SK-N-SH treated with all-trans-retinoic acid at 6 μM for 48 hours (cell line): ENCODE measurements around the gene PCDHB4.
"Not testable (repeated sequence)": the region's sequence is repeated elsewhere in the genome, so short reads cannot be mapped to it uniquely, and the experiment has no call there.

Source experiments
- ATAC-seq: fragments of 200-7000 bp; cut with Tn5 transposase; 3 replicates; pipeline ENCODE4 v1.9.1; 2020; ENCODE audit warnings: mild to moderate bottlenecking, moderate library complexity
- BACH2 ChIP-seq: fragments of 250-450 bp; sonication (Bioruptor Pico); IDR thresholded peaks from 2 replicates; pipeline ENCODE4 v1.9.0; 2021; ENCODE audit warnings: mild to moderate bottlenecking, borderline replicate concordance
- CREB5 ChIP-seq: fragments of 250-450 bp; sonication (Bioruptor Pico); IDR thresholded peaks from 2 replicates; pipeline ENCODE4 v1.5.1; 2020; ENCODE audit warnings: low read depth, mild to moderate bottlenecking, moderate library complexity
- CSDC2 ChIP-seq: fragments of 250-450 bp; sonication (Bioruptor Pico); IDR thresholded peaks from 2 replicates; pipeline ENCODE4 v1.5.0; 2020; ENCODE audit warnings: mild to moderate bottlenecking, moderate library complexity
- CSRNP3 ChIP-seq: fragments of 250-450 bp; sonication (Bioruptor Pico); IDR thresholded peaks from 2 replicates; pipeline ENCODE4 v1.5.1; 2021; ENCODE audit warnings: mild to moderate bottlenecking, moderate library complexity
- ESRRG ChIP-seq: fragments of 250-450 bp; sonication (Bioruptor Pico); IDR thresholded peaks from 2 replicates; pipeline ENCODE4 v1.6.1; 2021; ENCODE audit warnings: mild to moderate bottlenecking
- GLIS3 ChIP-seq: fragments of 250-450 bp; sonication (Bioruptor Pico); IDR thresholded peaks from 2 replicates; pipeline ENCODE4 v1.5.0; 2020; ENCODE audit warnings: mild to moderate bottlenecking, moderate library complexity
- ISL1 ChIP-seq: fragments of 250-450 bp; sonication (Bioruptor Pico); IDR thresholded peaks from 2 replicates; pipeline ENCODE4 v2.1.2; 2022; ENCODE audit warnings: mild to moderate bottlenecking, moderate library complexity
- OSR1 ChIP-seq: fragments of 250-450 bp; sonication (Bioruptor Pico); IDR thresholded peaks from 2 replicates; pipeline ENCODE4 v1.8.0; 2022; ENCODE audit warnings: moderate library complexity, mild to moderate bottlenecking, inconsistent platforms
- PATZ1 ChIP-seq: fragments of 250-450 bp; sonication (Bioruptor Pico); IDR thresholded peaks from 2 replicates; pipeline ENCODE4 v1.8.0; 2020; ENCODE audit warnings: mild to moderate bottlenecking, moderate library complexity, borderline replicate concordance
- PPARA ChIP-seq: fragments of 250-450 bp; sonication (Bioruptor Pico); IDR thresholded peaks from 2 replicates; pipeline ENCODE4 v1.5.0; 2020; ENCODE audit warnings: mild to moderate bottlenecking, borderline replicate concordance
- RARB ChIP-seq: fragments of 250-450 bp; sonication (Bioruptor Pico); IDR thresholded peaks from 2 replicates; pipeline ENCODE4 v1.8.0; 2021; ENCODE audit warnings: mild to moderate bottlenecking, moderate library complexity
- SNAI2 ChIP-seq: fragments of 250-450 bp; sonication (Bioruptor Pico); IDR thresholded peaks from 2 replicates; pipeline ENCODE4 v1.5.0; 2020; ENCODE audit warnings: mild to moderate bottlenecking, moderate library complexity
- TCF4 ChIP-seq: fragments of 250-450 bp; sonication (Bioruptor Pico); IDR thresholded peaks from 2 replicates; pipeline ENCODE4 v1.8.0; 2021; ENCODE audit warnings: mild to moderate bottlenecking, moderate library complexity, borderline replicate concordance
- TOX ChIP-seq: fragments of 250-450 bp; sonication (Bioruptor Pico); IDR thresholded peaks from 2 replicates; pipeline ENCODE4 v1.8.0; 2021; ENCODE audit warnings: mild to moderate bottlenecking, moderate library complexity, borderline replicate concordance
- TSHZ2 ChIP-seq: fragments of 250-450 bp; sonication (Bioruptor Pico); IDR thresholded peaks from 2 replicates; pipeline ENCODE4 v1.5.0; 2020; ENCODE audit warnings: mild to moderate bottlenecking, moderate library complexity
- ZC3H10 ChIP-seq: fragments of 250-450 bp; sonication (Bioruptor Pico); IDR thresholded peaks from 2 replicates; pipeline ENCODE4 v1.5.1; 2021; ENCODE audit warnings: mild to moderate bottlenecking, moderate library complexity
- ZFP3 ChIP-seq: fragments of 250-450 bp; sonication (Bioruptor Pico); IDR thresholded peaks from 2 replicates; pipeline ENCODE4 v1.5.0; 2020; ENCODE audit warnings: mild to moderate bottlenecking, moderate library complexity
- ZNF565 ChIP-seq: fragments of 450-650 bp; formaldehyde crosslinking; conservative IDR thresholded peaks from 2 replicates; pipeline ENCODE4 v1.5.0; 2020; ENCODE audit warnings: low read depth, mild to moderate bottlenecking, moderate library complexity
- ZNF70 ChIP-seq: fragments of 450-650 bp; formaldehyde crosslinking; IDR thresholded peaks from 2 replicates; pipeline ENCODE4 v1.5.0; 2020; ENCODE audit warnings: mild to moderate bottlenecking, moderate library complexity
- ZNF8 ChIP-seq: fragments of 450-650 bp; formaldehyde crosslinking; IDR thresholded peaks from 2 replicates; pipeline ENCODE4 v1.5.0; 2020; ENCODE audit warnings: mild to moderate bottlenecking, moderate library complexity

The PCDHB4 gene

GRCh38 chr5:141094481-141095262 lies 26.9 kb upstream of the PCDHB4 start, which contains the start of gene PCDHB2:
TSS of gene PCDHB2 (plus strand) at chr5:141094615. CDS start at chr5:141094791, 176 bp downstream.
- ATAC-seq = peak; percentile 67

GRCh38 chr5:141095263-141095641 lies 26.4 kb upstream of the PCDHB4 start:
- no peak for ATAC-seq
- no peak for TF ChIP-seq CSDC2
- no peak for TF ChIP-seq RARB (CRISPR knock-in tag)
- no peak for TF ChIP-seq TOX (CRISPR knock-in tag)
- no peak for TF ChIP-seq SNAI2 (CRISPR knock-in tag)
- no peak for TF ChIP-seq CSRNP3
- TF ChIP-seq ESRRG (CRISPR knock-in tag) = no peak
- no peak for TF ChIP-seq ZNF565 (CRISPR knock-in tag)
- TF ChIP-seq CREB5 (CRISPR knock-in tag) = no peak
- TF ChIP-seq BACH2 (CRISPR knock-in tag) = no peak
- no peak for TF ChIP-seq OSR1 (CRISPR knock-in tag)
- no peak for TF ChIP-seq TCF4
- TF ChIP-seq, all 23 proteins: peak for 0

More at GRCh38 chr5:141094481-141095262, 26.9 kb upstream of the PCDHB4 start, which contains the start of gene PCDHB2:
- no peak for TF ChIP-seq OSR1 (CRISPR knock-in tag)
- TF ChIP-seq ZFP3 = no peak
- no peak for TF ChIP-seq BACH2 (CRISPR knock-in tag)
- TF ChIP-seq ZC3H10 (CRISPR knock-in tag) = no peak
- TF ChIP-seq SNAI2 (CRISPR knock-in tag) = no peak
- no peak for TF ChIP-seq RARB (CRISPR knock-in tag)
- TF ChIP-seq ESRRG (CRISPR knock-in tag) = no peak
- no peak for TF ChIP-seq ZNF70 (CRISPR knock-in tag)
- TF ChIP-seq ZNF565 (CRISPR knock-in tag) = no peak
- no peak for TF ChIP-seq ZNF8 (CRISPR knock-in tag)

- not testable (repeated sequence) for ATAC-seq
Measured at GRCh38 chr5:141096181-141096580, 25.4 kb upstream of the PCDHB4 start.

GRCh38 chr5:141096586-141096985 lies 25.0 kb upstream of the PCDHB4 start:
- not testable (repeated sequence) for ATAC-seq

- no peak for TF ChIP-seq PPARA (CRISPR knock-in tag)
- TF ChIP-seq ZC3H10 (CRISPR knock-in tag) = no peak
- peak; percentile 86 for ATAC-seq
Measured at GRCh38 chr5:141100243-141100805, 21.3 kb upstream of the PCDHB4 start, which contains the start of gene PCDHB3. TSS of gene PCDHB3 (plus strand) at chr5:141100473. CDS start at chr5:141100650, 177 bp downstream.

- no peak for ATAC-seq
- TF ChIP-seq ZNF8 (CRISPR knock-in tag) = no peak
- TF ChIP-seq ISL1 (CRISPR knock-in tag) = no peak
- no peak for TF ChIP-seq ZNF565 (CRISPR knock-in tag)
- TF ChIP-seq RARB (CRISPR knock-in tag) = no peak
- TF ChIP-seq CSRNP3 = no peak
- no peak for TF ChIP-seq GLIS3 (CRISPR knock-in tag)
- TF ChIP-seq TOX (CRISPR knock-in tag) = no peak
- no peak for TF ChIP-seq BACH2 (CRISPR knock-in tag)
- TF ChIP-seq ZNF70 (CRISPR knock-in tag) = no peak
- no peak for TF ChIP-seq TCF4
- no peak for TF ChIP-seq PATZ1 (CRISPR knock-in tag)
- TF ChIP-seq PPARA (CRISPR knock-in tag) = no peak
- no peak for TF ChIP-seq TSHZ2 (CRISPR knock-in tag)
- TF ChIP-seq SNAI2 (CRISPR knock-in tag) = no peak
Measured at GRCh38 chr5:141101059-141101458, 20.6 kb upstream of the PCDHB4 start.

GRCh38 chr5:141102070-141102469 lies 19.5 kb upstream of the PCDHB4 start:
- ATAC-seq = not testable (repeated sequence)
